Measurements from ENCODE around the gene PPP1R11.
"Not testable (repeated sequence)": the region's sequence is repeated elsewhere in the genome, so short reads cannot be mapped to it uniquely, and the experiment has no call there.

DNA sequence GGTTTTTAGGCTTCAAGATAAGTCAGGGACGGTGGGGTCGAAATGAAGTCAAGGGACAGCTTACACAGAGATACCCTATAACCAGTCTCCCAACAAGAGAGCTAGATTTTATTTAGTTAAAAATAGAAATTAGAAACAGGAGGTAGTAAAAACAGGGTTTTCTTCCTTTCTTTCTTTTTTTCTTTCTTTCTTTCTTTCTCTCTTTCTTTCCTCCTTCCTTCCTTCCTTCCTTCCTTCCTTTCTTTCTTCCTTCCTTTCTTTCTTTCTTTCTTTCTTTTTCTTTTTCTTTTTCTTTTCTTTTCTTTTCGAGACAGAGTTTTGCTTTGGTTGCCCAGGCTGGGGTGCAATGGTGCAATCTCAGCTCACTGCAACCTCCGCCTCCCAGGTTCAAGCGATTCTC is 51.7 kb downstream of the PPP1R11 start:
- not testable (repeated sequence) for TF ChIP-seq POLR2A (IDR thresholded peaks at IDR 0.05; ENCODE audit: low read length); GATA1 (IDR thresholded peaks at IDR 0.05; ENCODE audit: low read depth, low read length)
